Left renal cortex interstitium (tissue), 4 donors: ENCODE results near the gene NMNAT3. TPM values are rescaled to one million over a fixed set of nuclear protein-coding genes. Genes with fewer than 3 reads are reported as not detected.
"Not testable (repeated sequence)": the region's sequence is repeated elsewhere in the genome, so short reads cannot be mapped to it uniquely, and the experiment has no call there.

Source experiments
- DNase-seq, 4 donors: peaks; one replicate each; pipeline ENCODE4 v3.0.0-alpha.2; 2013; ENCODE audit warnings: low read depth in 4 of 4, low spot score in 2 of 4, missing footprints in 1 of 4
- polyA plus RNA-seq, 4 donors: library from polyadenylated mRNA; unstranded; fragments of 120-200 nt; gene quantifications; one replicate each; pipeline ENCODE4 v1.2.1, GENCODE V29; 2013; ENCODE audit not compliant: insufficient read length in 4 of 4

The NMNAT3 gene
- polyA plus RNA-seq, 4 donors, result 8.2 to 10.8 (median 9.6) TPM

DNA sequence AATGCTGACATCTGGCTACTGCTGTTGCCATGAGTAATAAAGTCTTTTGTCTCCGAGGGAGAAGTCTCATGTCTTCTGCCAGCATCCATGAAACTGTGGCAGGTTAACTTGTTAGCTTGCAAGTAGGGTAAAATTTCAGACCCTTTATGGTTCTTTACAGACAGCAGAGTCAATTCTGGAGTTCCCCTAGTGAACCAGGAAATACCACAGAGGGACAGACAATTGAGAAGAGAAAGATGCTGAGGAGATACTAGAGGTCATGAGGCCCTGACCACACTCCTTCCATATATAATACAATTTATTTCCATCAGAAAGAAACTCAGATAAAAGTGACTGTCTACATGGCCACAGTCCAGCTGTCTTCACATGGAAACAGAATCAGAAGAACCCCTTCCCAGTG is 38.1 kb downstream of the NMNAT3 start:
- no peak for DNase-seq

DNA sequence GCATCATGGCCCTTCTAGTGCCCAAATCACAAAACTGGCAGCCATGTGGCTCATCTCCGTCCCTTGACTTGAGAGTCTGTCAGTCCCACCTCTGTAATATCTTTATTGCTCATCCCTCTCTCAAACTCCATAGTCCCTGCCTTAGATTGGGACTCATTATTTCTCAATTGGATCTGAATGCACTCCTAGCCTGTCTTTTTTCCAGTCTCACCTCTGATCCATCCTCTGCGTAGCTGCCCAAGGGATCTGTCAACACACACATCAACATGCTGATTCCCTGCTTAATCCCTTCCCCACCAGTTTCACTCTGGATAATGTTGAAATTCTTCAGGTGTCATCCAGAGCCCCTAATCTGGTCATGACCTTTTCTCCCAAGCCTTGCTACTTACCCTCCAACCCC is 39.3 kb downstream of the NMNAT3 start:
- DNase-seq, result no peak

DNA sequence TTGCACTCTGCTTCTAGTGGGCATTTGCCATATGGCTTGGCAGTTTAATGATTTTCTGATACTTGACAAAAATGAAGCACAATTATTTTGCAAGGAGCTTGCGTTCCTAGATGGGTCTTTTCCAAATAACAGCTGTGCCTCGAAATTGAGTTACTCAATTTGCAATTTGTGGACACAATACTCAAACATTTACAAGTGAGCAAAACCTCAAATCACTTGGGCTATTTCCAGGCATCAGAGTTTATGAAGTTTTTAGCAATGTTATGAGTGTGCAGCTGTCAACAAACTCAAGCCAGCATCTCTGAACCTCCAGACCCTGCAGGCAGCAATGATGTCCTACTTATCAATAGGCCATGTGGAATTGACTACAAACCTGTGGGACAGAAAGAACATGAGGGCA is 41.3 kb downstream of the NMNAT3 start:
- no peak for DNase-seq

DNA sequence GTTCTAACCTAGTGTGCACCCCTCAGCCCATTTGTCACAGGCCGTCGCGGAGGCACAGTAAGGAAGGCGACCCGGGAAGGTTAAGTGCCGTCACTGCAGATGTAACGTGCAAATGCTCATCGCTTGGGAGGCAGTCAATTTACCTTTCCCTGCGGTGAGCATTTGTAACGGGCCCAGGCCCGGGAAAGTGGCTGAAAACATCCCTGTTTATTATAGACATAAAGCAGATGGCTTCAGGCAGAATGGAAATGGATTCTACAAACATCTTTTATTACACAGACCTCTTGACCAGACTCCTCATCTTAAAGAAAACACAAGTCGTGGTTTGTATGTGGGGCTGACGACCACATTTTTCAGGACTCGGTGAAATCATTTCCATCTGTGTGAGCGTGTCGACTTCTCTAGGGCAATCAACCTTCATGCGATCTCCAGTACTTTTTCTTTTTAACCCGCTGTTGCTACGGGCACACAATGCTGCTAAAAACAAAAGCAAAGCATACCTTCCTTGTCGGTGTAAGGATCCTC is 43.6 kb downstream of the NMNAT3 start:
- no peak for DNase-seq

DNA sequence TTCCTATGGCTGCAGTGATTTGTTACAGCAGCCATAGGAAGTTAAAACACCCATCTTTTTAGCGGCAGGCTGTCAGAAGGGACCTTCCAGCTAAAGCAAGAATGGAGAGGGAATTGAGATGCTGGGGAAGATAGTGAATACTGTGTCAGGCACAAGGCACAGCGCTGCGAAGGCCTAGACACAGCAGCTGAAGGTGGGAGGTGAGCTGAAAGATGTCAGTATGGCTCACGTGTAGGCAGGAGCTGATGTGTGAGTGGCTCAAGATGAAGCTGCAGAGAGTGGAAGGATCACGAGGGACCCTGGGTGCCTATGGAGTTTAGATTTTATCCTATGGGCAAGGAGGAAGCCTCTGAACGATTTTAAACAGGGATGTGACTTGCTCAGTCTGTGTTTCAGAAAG is 44.3 kb downstream of the NMNAT3 start:
- no peak for DNase-seq

DNA sequence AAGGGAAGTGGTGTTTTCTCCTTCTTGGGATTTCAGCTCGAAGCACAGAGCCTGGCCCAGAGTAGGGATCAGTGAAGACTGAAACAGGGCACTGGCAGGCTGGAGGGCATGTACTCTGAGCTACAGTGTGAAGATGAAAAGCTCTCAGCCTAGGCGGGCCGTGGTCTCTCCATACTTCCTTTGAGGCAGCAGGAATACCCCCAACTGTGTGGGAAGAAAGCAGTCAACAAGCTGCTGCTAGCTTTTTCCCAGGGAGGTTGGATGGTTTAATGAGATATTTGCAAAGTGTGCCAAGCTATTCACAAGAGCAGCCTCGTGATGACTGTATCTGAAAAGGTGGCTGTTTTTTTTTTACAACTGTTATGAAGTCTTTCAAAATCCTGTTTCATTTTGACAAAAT is 47.2 kb downstream of the NMNAT3 start:
- no peak for DNase-seq

DNA sequence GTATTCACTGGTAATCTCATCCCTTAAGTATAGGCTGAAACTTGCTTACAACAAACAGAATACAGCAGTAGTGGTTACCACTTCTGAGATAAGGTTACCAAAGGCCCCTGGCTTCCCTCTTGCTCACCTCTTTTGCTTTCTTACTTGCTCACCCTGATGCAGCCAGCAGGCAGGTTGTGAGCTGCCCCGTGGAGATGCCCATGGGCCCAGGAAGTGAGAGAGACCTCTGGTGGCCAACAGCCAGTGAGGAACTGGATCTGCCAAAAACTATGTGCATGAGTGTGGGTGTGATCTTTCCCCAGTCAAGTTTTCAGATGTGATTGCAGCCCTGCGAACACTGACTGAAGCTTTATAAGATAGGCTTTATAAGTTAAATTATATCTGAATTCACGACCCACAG is 48.7 kb downstream of the NMNAT3 start:
- no peak for DNase-seq

DNA sequence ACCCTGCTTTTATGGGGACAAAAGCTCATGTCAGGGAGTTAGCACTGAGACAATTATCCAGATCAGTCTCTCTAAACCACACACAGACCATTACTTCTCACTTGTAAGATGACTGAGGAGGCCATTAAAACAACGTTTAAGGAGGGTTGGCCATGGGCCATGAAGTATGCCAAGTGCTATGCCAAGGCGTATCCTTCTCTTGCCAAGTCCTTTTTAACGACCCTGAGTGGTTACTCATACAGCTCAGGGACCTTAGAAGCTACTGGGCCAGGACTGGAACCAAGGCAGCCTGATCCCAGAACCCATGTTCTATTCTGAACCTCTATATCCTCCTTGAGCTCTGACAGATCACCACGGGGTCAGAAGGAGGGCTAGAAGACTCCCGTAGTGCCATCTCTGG is 50.0 kb downstream of the NMNAT3 start:
- DNase-seq, result no peak

DNA sequence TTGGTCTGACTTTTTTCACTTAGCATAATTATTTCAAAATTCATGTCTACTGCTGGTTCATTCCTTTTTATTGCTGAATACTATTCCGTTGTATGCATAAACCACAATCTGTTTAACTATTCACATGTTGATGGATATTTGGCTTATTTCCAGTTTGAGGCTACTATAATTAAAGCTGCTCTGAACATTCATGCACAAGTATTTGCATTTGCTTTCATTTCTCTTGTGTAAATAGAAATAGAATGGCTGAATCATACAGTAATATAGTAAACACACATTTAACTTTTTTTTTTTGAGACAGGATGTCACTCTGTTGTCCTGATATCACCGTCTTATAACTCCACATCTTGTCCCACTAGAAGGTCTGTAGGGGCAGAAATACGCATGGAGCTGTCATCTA is 57.3 kb downstream of the NMNAT3 start:
- DNase-seq, result no peak

DNA sequence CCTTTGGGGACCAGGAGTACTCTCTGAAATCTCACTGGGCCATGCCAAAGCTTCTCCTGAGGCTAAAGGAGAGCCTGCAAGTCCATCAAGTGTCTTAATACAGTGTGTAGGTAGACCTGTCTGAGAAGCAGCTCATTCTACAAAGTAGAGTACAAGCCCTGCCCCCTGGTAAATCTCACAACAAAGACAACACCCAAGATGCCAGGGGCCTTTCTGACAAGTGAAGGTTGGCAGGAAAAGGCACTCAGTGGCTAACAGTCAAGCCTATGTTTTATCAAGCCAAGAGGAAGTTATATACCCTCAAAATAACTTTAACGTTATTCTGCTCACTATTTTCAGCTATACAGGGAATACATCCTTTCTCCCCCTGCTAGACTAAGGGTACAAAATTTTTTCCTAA is 58.3 kb downstream of the NMNAT3 start:
- no peak for DNase-seq

DNA sequence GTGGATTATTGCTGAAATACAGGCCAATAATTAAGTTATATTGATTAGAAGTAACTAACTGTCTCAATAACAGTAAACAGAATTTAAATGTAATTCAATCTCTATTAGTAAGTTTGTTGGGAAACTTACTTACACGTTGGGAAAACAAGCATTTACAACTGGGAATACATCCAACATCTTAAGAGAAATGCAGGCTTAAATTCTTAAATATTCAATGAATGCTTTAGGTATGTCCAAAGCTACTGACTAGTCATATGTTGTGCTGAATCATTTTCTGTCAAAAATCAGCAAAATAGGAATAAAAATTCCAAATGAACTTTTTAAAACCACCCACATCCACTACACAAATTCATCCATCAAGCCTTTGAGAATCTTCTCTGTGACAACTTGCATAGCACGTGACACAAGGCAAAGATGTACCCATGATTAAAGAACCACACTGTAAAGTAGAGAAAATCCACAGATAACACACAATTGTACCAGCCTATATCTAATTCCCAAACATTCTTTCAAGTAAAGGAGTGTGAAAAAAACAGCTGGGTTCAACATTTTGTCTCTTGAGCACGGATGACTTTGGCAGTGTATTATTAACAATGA is 60.0 kb downstream of the NMNAT3 start:
- no peak for DNase-seq

DNA sequence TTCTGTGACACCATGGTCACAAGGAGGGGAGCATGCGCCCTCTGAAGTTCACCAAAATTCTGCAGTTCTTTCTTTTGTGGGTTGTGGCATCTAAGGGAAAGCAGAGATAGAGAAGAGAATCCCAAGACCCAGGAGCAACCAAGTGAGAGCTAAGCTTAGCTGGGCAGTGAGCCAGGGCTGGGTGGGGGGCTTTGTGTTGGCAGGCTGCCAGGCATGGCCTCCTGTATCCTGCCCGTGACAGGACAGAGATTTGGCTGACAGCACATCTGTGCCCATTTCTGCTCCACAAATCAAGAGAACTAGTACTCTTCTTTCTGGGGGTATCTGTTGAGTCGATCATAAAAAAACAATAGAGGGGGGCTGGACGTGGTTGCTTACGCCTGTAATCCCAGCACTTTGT is 66.2 kb downstream of the NMNAT3 start:
- DNase-seq, result no peak

DNA sequence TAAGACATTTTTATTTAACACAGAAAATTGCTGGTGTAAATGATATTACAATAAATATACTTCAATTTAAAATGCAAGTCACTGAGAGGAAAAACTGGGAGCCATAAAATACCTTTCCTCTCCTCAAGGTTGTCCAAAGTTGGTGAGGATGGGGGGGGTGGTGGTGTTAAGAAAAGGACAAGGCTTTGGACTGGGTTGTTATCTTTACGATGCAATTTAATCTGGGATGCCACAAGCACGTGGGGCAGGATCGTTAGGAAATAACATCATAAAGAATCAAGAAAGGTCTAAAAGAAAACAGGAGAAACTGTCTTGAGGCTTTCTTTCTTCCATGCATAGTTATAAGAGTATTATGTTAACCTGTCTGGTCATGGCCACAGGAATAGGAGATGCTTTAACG is 66.9 kb downstream of the NMNAT3 start:
- DNase-seq, result no peak

DNA sequence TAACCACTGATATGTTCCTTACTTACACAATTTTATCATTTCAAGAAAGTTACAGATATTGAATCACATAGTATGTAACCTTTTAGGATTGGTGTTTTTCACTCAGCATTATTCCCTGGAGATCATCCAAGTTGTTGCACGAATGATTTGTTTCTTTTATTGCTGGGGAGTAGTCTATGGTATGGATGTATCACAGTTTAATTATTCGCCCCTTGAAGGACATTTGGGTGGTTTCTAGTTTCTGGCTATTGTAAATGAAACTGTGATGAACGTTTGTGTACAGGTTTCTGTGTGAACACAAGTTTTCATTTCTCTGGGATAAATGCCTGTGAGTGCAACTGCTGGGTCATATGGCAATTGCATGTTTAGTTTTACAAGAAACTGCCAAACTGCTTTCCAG is 68.8 kb downstream of the NMNAT3 start:
- no peak for DNase-seq

DNA sequence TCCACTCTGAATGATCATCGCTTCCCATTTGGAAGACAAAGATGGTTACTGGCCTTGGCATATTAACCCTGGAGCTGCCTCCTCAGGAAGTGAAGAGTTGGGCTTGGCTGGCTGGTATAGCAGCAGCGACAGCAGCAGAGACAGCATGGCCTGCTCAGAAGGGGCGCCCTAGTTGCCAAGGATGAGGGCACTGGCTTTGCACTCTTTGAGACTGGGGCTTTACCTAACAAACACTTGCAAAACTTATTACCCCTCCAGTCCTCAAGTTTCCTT is 69.7 kb downstream of the NMNAT3 start:
- no peak for DNase-seq

DNA sequence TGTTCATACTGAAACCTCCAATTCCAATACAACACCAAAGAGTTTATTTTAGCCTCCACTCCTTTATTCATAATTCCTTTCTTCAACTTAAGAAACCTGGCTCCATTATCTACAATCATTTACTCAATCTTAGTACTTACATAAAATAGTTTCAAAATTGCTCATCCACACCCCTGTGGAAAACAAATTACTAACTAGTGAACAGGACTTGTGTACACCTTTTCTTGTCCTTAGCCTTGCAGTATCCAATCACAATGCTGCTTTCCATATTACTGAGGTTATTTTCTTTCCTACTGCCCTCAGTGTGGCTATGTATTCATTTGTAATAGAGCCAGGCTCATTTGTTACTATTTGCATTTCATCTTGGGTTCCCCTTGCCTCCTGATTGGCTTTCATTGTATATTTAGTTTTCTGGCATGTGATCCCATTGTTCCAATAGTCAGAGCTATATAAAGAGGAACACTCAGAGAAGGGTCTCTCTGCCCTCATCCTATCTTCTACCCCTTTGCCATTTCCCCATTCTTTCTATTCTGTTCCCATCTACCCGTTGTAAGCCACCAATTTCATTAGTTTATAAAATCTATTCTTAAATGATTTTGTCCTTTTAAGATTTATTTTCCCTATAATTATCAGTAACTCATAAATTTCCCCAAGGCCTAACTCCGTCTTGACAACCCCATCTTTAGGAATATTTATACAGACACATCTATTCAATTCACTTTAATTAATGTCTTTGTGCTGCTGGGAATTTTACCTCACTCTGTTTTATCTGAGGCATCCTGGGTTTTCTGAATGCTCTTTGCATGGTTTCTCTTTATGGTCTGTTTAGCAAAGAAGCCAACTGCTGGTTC is 70.3 kb downstream of the NMNAT3 start:
- DNase-seq, result no peak

DNA sequence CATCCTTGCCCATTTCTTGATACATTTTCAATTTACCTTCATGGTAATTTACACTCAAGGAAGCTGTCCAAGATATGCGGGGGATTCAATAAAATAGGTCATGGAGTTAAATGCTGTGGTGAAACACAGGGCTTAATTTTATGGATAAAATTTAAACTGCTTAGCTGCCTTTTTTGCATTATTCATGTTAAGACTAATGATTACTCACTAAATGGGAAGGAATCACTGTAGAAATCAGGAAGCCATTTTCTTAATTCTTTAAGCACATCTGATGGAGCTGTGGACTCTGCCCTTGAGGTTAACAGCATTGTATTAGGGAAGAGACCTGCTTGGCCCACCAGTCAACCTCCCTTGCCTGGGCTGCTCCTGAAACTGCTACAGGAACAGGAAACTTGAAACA is 75.8 kb downstream of the NMNAT3 start:
- DNase-seq, result no peak

DNA sequence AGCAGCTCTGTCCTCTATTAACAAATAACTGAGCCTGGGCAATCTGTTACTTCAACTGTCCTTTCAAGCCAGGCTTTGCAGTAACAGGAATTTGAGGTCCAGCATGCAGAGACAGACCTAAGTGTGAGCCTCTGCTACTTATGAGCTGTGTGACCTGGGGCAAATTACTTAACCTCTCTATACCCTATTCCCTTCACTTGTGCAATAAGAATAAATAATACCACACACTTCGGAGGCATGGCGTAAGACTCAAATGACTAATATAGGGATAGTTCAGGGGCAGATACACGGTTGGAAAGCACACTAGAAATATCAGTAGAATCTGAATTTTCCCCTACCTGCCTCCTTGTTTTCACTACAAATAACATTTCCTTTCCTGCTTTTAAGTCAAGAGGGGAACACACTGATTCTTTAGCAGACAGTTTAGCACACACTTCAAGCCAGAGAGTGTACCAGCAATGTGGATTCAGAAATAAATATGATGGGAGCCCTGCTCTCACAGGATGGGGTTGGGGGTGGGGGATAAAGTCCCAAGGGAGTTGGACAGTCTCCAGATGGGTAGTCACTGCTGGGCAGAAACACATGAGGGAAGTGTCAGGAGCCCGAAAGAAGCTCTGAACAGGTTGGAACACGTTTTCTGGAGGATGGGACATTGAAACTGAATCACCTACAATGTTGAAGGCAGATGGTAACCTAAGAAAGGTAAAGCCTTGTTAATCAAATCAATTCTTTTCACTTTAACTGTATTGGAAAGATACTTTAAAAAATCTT is 76.4 kb downstream of the NMNAT3 start:
- DNase-seq, result no peak

DNA sequence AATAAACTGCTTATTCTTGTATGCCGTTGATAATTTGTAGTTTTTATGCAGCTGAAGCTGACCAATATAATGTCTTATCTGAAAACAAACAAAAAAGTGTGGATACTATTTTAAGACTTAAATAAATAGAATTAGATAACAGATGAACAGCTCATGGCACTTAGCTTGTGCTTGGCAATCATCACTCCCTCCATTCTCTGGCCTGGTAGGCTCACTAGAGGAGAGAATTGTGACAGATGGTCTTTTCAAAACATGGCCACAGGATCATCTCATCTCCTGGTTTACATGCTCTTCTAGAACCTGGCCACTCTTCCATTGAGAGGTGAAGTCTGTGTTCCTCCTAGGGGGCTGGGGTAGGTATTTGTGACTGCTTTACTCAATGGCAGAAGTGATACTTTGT is 79.8 kb downstream of the NMNAT3 start:
- no peak for DNase-seq

DNA sequence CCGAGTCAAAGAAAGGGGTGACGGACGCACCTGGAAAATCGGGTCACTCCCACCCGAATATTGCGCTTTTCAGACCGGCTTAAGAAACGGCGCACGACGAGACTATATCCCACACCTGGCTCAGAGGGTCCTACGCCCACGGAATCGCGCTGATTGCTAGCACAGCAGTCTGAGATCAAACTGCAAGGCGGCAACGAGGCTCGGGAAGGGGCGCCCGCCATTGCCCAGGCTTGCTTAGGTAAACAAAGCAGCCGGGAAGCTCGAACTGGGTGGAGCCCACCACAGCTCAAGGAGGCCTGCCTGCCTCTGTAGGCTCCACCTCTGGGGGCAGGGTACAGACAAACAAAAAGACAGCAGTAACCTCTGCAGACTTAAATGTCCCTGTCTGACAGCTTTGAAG is 86.6 kb downstream of the NMNAT3 start:
- DNase-seq, result not testable (repeated sequence)

DNA sequence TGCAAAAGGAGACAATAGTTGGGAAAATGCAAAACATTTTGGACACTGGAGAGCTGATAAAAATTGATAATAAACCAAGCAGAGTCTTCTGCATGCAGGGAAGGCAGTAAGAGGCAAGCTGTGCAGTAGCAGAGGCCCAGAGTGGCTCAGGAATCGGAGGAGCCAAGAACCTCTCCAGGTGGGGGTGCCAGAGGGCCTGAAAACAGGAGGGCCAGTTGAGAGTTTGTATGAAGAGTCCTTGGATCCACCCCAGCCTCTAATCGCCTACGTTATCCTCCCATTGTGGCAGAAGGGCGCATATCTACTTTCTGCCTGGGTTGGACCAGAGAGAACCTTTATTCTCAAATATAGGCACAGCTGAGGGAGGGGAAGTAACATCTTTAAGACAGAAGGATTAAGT is 89.3 kb downstream of the NMNAT3 start:
- DNase-seq, result no peak

DNA sequence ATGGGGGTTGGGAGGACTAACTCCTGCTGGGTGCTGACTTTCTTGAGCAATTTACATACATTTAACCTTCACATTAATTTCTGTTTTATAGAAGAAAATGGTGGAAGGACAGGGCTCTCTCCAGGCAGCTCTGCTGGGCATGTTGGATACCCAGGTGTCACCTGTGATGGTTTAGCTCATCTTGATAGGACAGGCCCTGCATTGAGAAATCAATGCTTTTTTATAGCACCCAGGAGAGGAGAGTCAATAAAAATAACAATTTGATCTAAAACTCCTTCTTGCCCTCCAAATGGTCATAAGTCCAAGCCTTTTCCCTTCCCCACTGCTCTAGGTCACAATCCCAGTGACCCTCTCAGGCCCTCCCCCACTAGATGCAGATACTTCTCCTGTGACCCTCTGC is 90.0 kb downstream of the NMNAT3 start:
- DNase-seq, result no peak
